Measurements from ENCODE around the gene AIG1.

GRCh38 chr6:143332153-143332845 is 271.6 kb downstream of the AIG1 start:
- TF ChIP-seq CTCF (IDR thresholded peaks at IDR 0.05) (no peak), EZH2 (IDR thresholded peaks at IDR 0.05) (no peak), EZH2phosphoT487 (IDR thresholded peaks at IDR 0.05) (no peak)
